Measurements from ENCODE around the gene MTCH1.
A peak's percentile ranks its signal among the peaks of the same experiment; 100 is the strongest.
"Not testable (repeated sequence)": the region's sequence is repeated elsewhere in the genome, so short reads cannot be mapped to it uniquely, and the experiment has no call there.

MTCH1 gene

DNA sequence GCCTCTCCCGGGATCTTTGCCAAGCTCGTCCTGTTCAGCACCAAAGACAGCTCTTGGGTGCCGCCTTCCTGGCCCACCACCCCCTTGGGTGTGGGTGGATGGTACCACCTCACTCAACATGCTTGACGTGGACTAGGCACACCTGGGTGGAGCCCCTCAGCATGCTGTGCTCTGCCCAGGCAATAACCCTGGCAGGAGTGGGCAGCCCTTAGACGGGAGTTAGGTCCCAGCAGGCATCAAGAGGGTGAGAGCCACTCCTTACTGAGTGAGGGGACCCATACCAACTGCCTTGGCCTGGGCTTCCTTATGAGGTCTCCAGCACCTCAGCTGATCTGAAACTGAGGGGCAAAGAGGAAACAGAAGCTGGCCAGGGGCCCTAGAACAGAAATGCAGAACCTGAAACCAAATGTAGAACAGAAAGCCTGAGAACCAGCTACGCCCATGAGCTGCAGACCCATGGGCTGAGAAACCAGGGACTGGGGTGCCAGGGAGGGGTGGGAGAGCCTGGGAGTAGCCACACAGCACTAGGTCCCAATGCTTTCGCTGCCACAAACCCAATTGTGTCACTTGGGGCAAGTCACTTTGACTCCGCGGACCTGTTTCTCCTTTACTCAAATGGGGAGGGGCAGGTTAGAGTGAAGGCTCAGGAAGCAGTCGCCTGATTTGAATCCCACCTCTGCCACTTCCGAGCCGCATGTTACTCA, 21.5 kb upstream of the MTCH1 start:
- Mint-ChIP-seq H3K27me3 (no peaks in the 10 kb centered on the region), H3K27ac (no peak overlapping the region), H3K9me3 (ENCODE audit: low read depth) (no peaks in the 10 kb centered on the region), H3K4me3 (no peak overlapping the region), H3K4me1 (ENCODE audit: low read depth) (peaks cover 9% of the 10 kb centered on the region), H3K36me3 (no peaks in the 10 kb centered on the region)

DNA sequence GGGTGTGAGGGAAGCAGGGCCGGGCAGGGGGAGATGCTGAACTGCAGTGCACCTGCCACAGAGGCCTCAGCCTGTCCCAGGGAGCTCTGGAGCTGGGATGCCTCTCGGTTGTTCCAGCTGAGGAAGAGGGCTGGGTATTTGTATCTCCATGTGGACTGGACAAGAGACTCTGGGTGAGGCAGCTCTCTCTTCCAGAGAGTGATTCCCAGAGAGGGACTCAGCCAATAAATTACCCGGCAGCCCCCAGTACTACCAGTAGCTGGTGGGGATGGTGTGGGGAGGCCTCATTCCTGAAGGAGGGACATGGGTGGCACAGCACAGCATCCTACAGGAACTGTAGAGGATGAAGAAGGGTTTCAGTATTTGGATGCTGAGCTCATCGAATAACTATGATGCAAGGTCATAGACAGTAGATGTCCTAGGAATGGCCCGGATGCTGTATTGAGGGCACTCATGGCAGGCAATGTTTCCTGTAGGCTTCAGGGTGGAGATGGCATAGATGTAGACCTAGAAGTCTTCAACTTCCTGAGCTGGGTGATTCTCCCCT, 20.9 kb upstream of the MTCH1 start:
- no peaks in the 10 kb centered on the region for H3K36me3 Mint-ChIP-seq
- H3K4me1 Mint-ChIP-seq (ENCODE audit: low read depth): peaks cover 9% of the 10 kb centered on the region
- H3K27me3 Mint-ChIP-seq: no peaks in the 10 kb centered on the region
- no peak overlapping the region for H3K27ac Mint-ChIP-seq
- no peaks in the 10 kb centered on the region for H3K9me3 Mint-ChIP-seq (ENCODE audit: low read depth)
- H3K4me3 Mint-ChIP-seq: no peak overlapping the region

- Mint-ChIP-seq H3K9me3 (ENCODE audit: low read depth) (no peaks in the 10 kb centered on the region), H3K27me3 (no peaks in the 10 kb centered on the region), H3K4me1 (ENCODE audit: low read depth) (peaks cover 9% of the 10 kb centered on the region), H3K36me3 (no peaks in the 10 kb centered on the region), H3K4me3 (no peak overlapping the region), H3K27ac (no peak overlapping the region)
Observed at GRCh38 chr6:37005827-37006567, 20.0 kb upstream of the MTCH1 start.

GRCh38 chr6:37005061-37005810, 19.2 kb upstream of the MTCH1 start, which contains the start of gene FGD2:
Gene FGD2 (plus strand): TSS chr6:37005655. CDS start chr6:37005818, 163 bp downstream.
- Mint-ChIP-seq H3K36me3 (no peaks in the 10 kb centered on the region), H3K27ac (no peak within 1 kb of the TSS), H3K27me3 (no peaks in the 10 kb centered on the region), H3K9me3 (ENCODE audit: low read depth) (no peaks in the 10 kb centered on the region), H3K4me1 (ENCODE audit: low read depth) (peaks cover 9% of the 10 kb centered on the region), H3K4me3 (no peak within 1 kb of the TSS)

DNA sequence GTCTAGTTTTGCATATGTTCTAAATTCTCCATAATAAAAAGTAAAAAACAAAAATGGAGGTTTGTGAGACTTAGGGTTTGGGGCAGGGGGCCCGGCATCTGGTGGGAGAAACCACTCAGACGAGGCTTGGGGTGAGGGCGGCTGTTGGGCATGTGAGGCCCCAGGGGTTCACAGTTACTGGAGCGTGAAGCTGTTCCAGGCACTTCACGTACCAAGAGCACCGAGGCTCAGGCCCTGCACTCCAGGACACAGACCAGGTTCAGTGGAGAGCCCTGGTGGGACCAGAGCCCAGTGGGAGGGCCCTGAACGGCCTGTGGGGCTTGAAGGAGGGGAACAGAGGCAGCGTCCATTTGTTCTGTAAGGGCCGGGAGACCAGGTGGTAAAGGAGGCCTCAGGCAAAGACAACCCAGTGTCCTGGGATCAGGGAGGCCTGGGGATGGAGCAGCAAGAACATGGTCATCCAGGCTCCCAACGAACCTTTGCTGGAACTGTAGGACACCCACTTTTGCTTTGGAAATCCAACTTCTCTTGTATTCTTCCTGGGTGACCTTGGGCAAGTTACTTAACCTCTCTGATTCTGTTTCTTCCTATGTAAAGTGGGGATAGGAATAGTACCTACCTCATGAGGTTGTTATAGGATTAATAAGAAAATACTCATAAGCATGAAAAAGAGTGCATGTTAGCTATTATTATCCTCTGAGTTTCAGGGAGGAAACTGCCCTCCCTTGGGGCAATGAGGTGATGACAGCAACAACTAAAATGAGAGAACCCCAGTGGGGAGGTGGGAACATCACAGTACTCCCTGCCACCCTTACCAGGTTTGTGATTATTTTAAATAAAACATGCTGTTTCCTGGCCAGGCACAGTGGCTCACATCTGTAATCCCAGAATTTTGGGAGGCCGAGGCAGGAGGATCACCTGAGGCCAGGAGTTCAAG, 18.3 kb upstream of the MTCH1 start:
- no peaks in the 10 kb centered on the region for H3K9me3 Mint-ChIP-seq (ENCODE audit: low read depth)
- no peak overlapping the region for H3K4me3 Mint-ChIP-seq
- no peak overlapping the region for H3K27ac Mint-ChIP-seq

GRCh38 chr6:36999751-37000125, 13.7 kb upstream of the MTCH1 start:
- no peak overlapping the region for H3K4me3 Mint-ChIP-seq
- H3K9me3 Mint-ChIP-seq (ENCODE audit: low read depth): no peaks in the 10 kb centered on the region
- H3K4me1 Mint-ChIP-seq (ENCODE audit: low read depth): no peaks in the 10 kb centered on the region
- H3K27ac Mint-ChIP-seq: no peak overlapping the region
- H3K27me3 Mint-ChIP-seq: no peaks in the 10 kb centered on the region
- no peaks in the 10 kb centered on the region for H3K36me3 Mint-ChIP-seq

More for the DNA sequence above, 18.3 kb upstream of the MTCH1 start:
- Mint-ChIP-seq H3K27me3 (no peaks in the 10 kb centered on the region), H3K4me1 (ENCODE audit: low read depth) (peaks cover 9% of the 10 kb centered on the region), H3K36me3 (no peaks in the 10 kb centered on the region)

GRCh38 chr6:36999061-36999750, 13.2 kb upstream of the MTCH1 start:
- Mint-ChIP-seq H3K27me3 (no peaks in the 10 kb centered on the region), H3K4me3 (no peak overlapping the region), H3K36me3 (no peaks in the 10 kb centered on the region), H3K27ac (no peak overlapping the region), H3K9me3 (ENCODE audit: low read depth) (no peaks in the 10 kb centered on the region), H3K4me1 (ENCODE audit: low read depth) (no peaks in the 10 kb centered on the region)

GRCh38 chr6:36998723-36999038, 12.7 kb upstream of the MTCH1 start:
- Mint-ChIP-seq H3K4me1 (ENCODE audit: low read depth) (no peaks in the 10 kb centered on the region), H3K36me3 (no peaks in the 10 kb centered on the region), H3K4me3 (no peak overlapping the region), H3K9me3 (ENCODE audit: low read depth) (no peaks in the 10 kb centered on the region), H3K27ac (no peak overlapping the region), H3K27me3 (no peaks in the 10 kb centered on the region)

GRCh38 chr6:36997811-36998722, 12.1 kb upstream of the MTCH1 start:
- H3K4me1 Mint-ChIP-seq (ENCODE audit: low read depth): no peaks in the 10 kb centered on the region
- H3K36me3 Mint-ChIP-seq: no peaks in the 10 kb centered on the region
- no peaks in the 10 kb centered on the region for H3K27me3 Mint-ChIP-seq
- no peak overlapping the region for H3K4me3 Mint-ChIP-seq
- H3K9me3 Mint-ChIP-seq (ENCODE audit: low read depth): no peaks in the 10 kb centered on the region
- H3K27ac Mint-ChIP-seq: no peak overlapping the region

DNA sequence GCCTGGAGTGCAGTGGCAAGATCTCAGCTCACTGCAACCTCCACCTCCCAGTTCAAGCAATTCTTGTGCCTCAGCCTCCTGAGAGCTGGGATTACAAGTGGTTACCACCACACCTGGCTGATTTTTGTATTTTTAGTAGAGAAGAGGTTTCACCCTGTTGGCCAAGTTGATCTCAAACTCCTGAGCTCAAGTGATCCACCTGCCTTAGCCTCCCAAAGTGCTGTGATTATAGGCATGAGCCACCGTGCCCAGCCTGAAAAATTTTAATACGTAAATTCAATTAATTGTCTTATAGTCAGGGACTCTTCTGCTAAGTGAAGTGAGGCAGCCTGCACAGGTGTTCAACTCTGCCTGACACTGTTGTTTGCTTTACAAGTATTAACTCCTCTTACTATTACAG, 4.4 kb upstream of the MTCH1 start:
- H3K36me3 Mint-ChIP-seq; H3K27ac Mint-ChIP-seq; H3K27me3 Mint-ChIP-seq; H3K4me3 Mint-ChIP-seq; H3K9me3 Mint-ChIP-seq (ENCODE audit: low read depth): not testable (repeated sequence)
- peaks cover 11% of the 10 kb centered on the region for H3K4me1 Mint-ChIP-seq (ENCODE audit: low read depth)

DNA sequence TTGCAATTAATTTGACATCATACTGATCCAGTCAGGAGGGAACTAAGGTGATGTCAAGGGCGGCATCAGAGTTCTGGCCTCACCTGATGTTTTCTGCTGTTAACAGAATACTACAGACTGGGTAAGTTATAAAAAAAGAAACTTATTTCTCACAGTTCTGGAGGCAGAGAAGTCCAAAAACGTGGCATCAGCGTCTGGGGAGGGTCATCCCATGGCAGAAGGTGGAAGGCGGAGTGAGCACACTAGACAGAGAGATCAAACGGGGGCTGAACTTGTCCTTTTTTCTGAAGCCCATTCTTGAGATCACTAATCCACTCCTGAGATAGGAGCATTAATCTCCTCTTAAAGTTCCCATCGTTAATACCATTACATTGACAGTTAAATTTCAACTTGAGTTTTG, 3.3 kb upstream of the MTCH1 start:
- Mint-ChIP-seq H3K9me3 (ENCODE audit: low read depth) (no peaks in the 10 kb centered on the region), H3K27me3 (no peaks in the 10 kb centered on the region), H3K4me3 (no peak overlapping the region), H3K36me3 (peaks cover 3% of the 10 kb centered on the region), H3K4me1 (ENCODE audit: low read depth) (peaks cover 11% of the 10 kb centered on the region), H3K27ac (no peak overlapping the region)

GRCh38 chr6:36986704-36987047, 680 bp upstream of the MTCH1 start:
- peaks cover 3% of the 10 kb centered on the region for H3K36me3 Mint-ChIP-seq
- peak overlapping the region; percentile 100 for H3K4me3 Mint-ChIP-seq
- peak overlapping the region; percentile 97 for H3K27ac Mint-ChIP-seq
- no peaks in the 10 kb centered on the region for H3K27me3 Mint-ChIP-seq
- no peaks in the 10 kb centered on the region for H3K9me3 Mint-ChIP-seq (ENCODE audit: low read depth)
- peaks cover 19% of the 10 kb centered on the region for H3K4me1 Mint-ChIP-seq (ENCODE audit: low read depth)

- Mint-ChIP-seq H3K27ac (no peak overlapping the region), H3K36me3 (peaks cover 3% of the 10 kb centered on the region), H3K4me1 (ENCODE audit: low read depth) (peaks cover 29% of the 10 kb centered on the region), H3K27me3 (no peaks in the 10 kb centered on the region), H3K4me3 (no peak overlapping the region), H3K9me3 (ENCODE audit: low read depth) (no peaks in the 10 kb centered on the region)
Observed at GRCh38 chr6:36985417-36985807, 584 bp downstream of the MTCH1 start.
